Thyroid gland (tissue), 4 donors: ENCODE data around the gene PSMD12. TPM values are rescaled to one million over a fixed set of nuclear protein-coding genes. Genes with fewer than 3 reads are reported as not detected.
"Not testable (repeated sequence)": the region's sequence is repeated elsewhere in the genome, so short reads cannot be mapped to it uniquely, and the experiment has no call there.

Experiments used
- DNase-seq, 2 donors: peaks; one replicate each; pipeline ENCODE4 v3.0.0-alpha.2; 2019
- H3K27ac ChIP-seq, 3 donors: fragments of 200-600 bp; sonication (generic); 1 replicate in 2 of 3; 2 replicates in 1 of 3; pipeline ENCODE4 v1.5.1; 2016 to 2019; ENCODE audit warnings: mild to moderate bottlenecking in 1 of 3, moderate library complexity in 1 of 3
- H3K27me3 ChIP-seq: fragments of 200-600 bp; sonication (generic); one replicate; pipeline ENCODE4 v1.5.1; 2019
- H3K36me3 ChIP-seq, 2 donors: fragments of 200-600 bp; sonication (generic); one replicate each; pipeline ENCODE4 v1.5.1; 2016 to 2019
- H3K4me1 ChIP-seq, 2 donors: fragments of 200-600 bp; sonication (generic); one replicate each; pipeline ENCODE4 v1.5.1; 2017 to 2019
- H3K4me3 ChIP-seq, 3 donors: fragments of 200-600 bp; sonication (generic); replicated peaks in 1 of 3; 1 replicate in 2 of 3; 2 replicates in 1 of 3; pipeline ENCODE4 v1.5.1; 2016; ENCODE audit warnings: mild to moderate bottlenecking in 1 of 3
- H3K9me3 ChIP-seq: fragments of 200-600 bp; sonication (generic); one replicate; pipeline ENCODE4 v1.5.1; 2017
- POLR2A ChIP-seq, 2 donors: fragments of 450-650 bp; IDR thresholded peaks; one replicate each; pipeline ENCODE4 v1.6.1; 2017; ENCODE audit warnings: antibody characterized with exemption in 2 of 2, mild to moderate bottlenecking in 2 of 2, moderate library complexity in 1 of 2
- WGBS, 2 donors: methylation state at CpG; one replicate each; pipeline ENCODE4 v1.1.5; 2017; 5-methylcytosine and 5-hydroxymethylcytosine counted together
- intact Hi-C: fragments of 100-400 bp; cut with DNase I; formaldehyde crosslinking; loops from one replicate; pipeline ENCODE4 v1.15.1; 2023
- total RNA-seq, 4 donors: library from RNA; depleted of rRNA; stranded (reverse); fragments of >200 nt; gene quantifications; one replicate each; pipeline ENCODE4 v1.2.3, GENCODE V29; 2016
- TF ChIP-seq, protein P1 (sequence below), 6 experiments: fragments of 200-600 bp in 3 of 6; fragments of 450-650 bp in 3 of 6; sonication (generic) in 3 of 6; IDR thresholded peaks; one replicate each; pipeline ENCODE4 v1.5.1; 2016 to 2019; ENCODE audit warnings: antibody characterized with exemption in 6 of 6, mild to moderate bottlenecking in 2 of 6, inconsistent platforms in 1 of 6, moderate library complexity in 1 of 6

Gene PSMD12
- total RNA-seq, 4 donors from 2014 or later: 19.1 to 30.9 (median 23.5) TPM

GRCh38 chr17:67322042-67322787, 44.2 kb downstream of the PSMD12 start:
- intact Hi-C loops: no loop called here
- TF ChIP-seq, protein P1, sequence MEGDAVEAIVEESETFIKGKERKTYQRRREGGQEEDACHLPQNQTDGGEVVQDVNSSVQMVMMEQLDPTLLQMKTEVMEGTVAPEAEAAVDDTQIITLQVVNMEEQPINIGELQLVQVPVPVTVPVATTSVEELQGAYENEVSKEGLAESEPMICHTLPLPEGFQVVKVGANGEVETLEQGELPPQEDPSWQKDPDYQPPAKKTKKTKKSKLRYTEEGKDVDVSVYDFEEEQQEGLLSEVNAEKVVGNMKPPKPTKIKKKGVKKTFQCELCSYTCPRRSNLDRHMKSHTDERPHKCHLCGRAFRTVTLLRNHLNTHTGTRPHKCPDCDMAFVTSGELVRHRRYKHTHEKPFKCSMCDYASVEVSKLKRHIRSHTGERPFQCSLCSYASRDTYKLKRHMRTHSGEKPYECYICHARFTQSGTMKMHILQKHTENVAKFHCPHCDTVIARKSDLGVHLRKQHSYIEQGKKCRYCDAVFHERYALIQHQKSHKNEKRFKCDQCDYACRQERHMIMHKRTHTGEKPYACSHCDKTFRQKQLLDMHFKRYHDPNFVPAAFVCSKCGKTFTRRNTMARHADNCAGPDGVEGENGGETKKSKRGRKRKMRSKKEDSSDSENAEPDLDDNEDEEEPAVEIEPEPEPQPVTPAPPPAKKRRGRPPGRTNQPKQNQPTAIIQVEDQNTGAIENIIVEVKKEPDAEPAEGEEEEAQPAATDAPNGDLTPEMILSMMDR (IDR thresholded peaks at IDR 0.05): no peak
- TF ChIP-seq POLR2A (IDR thresholded peaks at IDR 0.05): no peak
- DNase-seq: no peak
- WGBS, 2 donors: 36 to 60% methylated on average over 3 of the region's 3 CpGs
- Histone ChIP-seq H3K36me3 (no peaks in the 10 kb centered on the region), H3K9me3 (no peaks in the 10 kb centered on the region), H3K4me1 (no peaks in the 10 kb centered on the region), H3K27me3 (no peaks in the 10 kb centered on the region), H3K27ac (no peak overlapping the region), H3K4me3 (no peak overlapping the region)

DNA sequence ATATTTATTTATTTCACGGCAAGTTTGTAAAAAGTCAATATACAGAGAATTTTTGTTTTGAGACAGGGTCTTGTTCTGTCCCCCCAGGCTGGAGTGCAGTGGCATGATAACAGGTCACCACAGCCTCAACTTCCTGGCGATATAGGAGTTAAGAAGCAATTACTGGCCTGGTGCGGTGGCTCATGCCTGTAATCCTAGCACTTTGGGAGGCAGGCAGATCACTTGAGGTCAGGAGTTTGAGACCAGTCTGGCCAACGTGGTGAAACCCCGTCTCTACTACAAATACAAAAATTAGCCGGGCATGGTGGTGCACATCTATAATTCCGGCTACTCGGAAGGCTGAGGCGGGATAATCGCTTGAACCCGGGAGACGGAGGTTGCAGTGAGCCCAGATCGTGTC, 44.9 kb downstream of the PSMD12 start:
- H3K36me3 ChIP-seq, H3K27ac ChIP-seq, H3K4me3 ChIP-seq, H3K4me1 ChIP-seq, DNase-seq, H3K27me3 ChIP-seq, intact Hi-C loops, H3K9me3 ChIP-seq: not testable (repeated sequence)
- WGBS, 2 donors: 82 to 84% methylated on average over 13 of the region's 13 CpGs

DNA sequence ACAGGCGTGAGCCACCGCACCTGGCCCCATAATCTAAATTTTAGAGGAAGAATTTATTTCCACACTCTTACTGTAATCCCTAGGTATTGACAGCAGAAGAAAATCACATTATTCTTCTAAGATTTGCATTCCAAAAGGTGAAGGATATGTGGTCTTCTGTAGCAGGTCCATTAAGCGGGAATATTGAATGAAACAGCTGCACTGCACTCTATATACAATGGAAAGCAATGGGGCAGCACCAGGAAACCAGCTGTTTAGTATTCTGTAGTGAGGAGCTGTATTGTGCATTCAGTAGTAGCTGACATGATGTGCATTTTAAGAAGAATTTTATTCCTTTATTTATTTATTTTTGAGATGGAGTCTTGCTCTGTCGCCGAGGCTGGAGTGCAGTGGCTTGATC, 49.6 kb downstream of the PSMD12 start:
- Histone ChIP-seq H3K36me3 (no peaks in the 10 kb centered on the region), H3K27ac (no peak overlapping the region), H3K27me3 (no peaks in the 10 kb centered on the region), H3K4me3 (no peak overlapping the region), H3K4me1 (no peaks in the 10 kb centered on the region), H3K9me3 (no peaks in the 10 kb centered on the region)
- intact Hi-C loops: no loop called here
- WGBS, 2 donors: 94% methylated on average over 5 of the region's 5 CpGs
- no peak for DNase-seq
- TF ChIP-seq, protein P1 (IDR thresholded peaks at IDR 0.05): no peak
- TF ChIP-seq POLR2A (IDR thresholded peaks at IDR 0.05): no peak

DNA sequence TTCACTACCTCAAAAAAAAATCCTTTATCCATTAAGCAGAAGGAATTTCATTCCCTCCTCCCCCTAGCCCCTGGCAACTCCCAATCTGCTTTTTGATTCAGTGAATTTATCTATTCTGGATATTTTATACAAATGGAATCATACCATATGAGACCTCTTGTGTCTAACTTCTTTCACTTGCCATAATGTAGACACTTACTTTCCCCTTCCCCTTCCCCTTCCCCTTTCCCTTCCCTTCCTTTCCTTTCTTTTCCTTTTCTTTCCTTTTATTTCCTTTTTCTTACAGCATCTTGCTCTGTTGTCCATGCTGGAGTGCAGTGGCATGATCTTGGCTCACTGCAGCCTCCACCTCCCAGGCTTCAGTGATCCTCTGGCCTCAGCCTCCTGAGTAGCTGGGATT, 50.5 kb downstream of the PSMD12 start:
- no peak for DNase-seq
- intact Hi-C loops: no loop called here
- TF ChIP-seq, protein P1 (IDR thresholded peaks at IDR 0.05): no peak
- no peak for TF ChIP-seq POLR2A (IDR thresholded peaks at IDR 0.05)

GRCh38 chr17:67312265-67312664, 54.1 kb downstream of the PSMD12 start:
- Histone ChIP-seq H3K27ac (no peak overlapping the region), H3K4me1 (no peaks in the 10 kb centered on the region), H3K9me3 (no peaks in the 10 kb centered on the region), H3K36me3 (no peaks in the 10 kb centered on the region), H3K27me3 (no peaks in the 10 kb centered on the region), H3K4me3 (no peak overlapping the region)
- 78 to 82% methylated on average over 6 of the region's 6 CpGs for WGBS, 2 donors
- DNase-seq: no peak
- TF ChIP-seq POLR2A (IDR thresholded peaks at IDR 0.05): no peak
- TF ChIP-seq, protein P1 (IDR thresholded peaks at IDR 0.05): no peak
- intact Hi-C loops: no loop called here

More for the DNA sequence above, 50.5 kb downstream of the PSMD12 start:
- no peaks in the 10 kb centered on the region for H3K4me1 ChIP-seq
- no peaks in the 10 kb centered on the region for H3K27me3 ChIP-seq
- H3K9me3 ChIP-seq: no peaks in the 10 kb centered on the region
- H3K4me3 ChIP-seq: no peak overlapping the region
- no peaks in the 10 kb centered on the region for H3K36me3 ChIP-seq
- no peak overlapping the region for H3K27ac ChIP-seq
